Kidney tubule cell (primary cell): ENCODE results near the gene PRKCG.
A peak's percentile ranks its signal among the peaks of the same experiment; 100 is the strongest.
"Not testable (repeated sequence)": the region's sequence is repeated elsewhere in the genome, so short reads cannot be mapped to it uniquely, and the experiment has no call there.

Source experiments
- DNase-seq: peaks from one replicate; pipeline ENCODE4 v3.0.0-alpha.2; 2018; ENCODE audit warnings: low spot score

Gene PRKCG

GRCh38 chr19:53881482-53882390 is at the start of gene PRKCG:
PRKCG (plus strand) TSS chr19:53882197; CDS start chr19:53882495, 298 bp downstream.
- no peak for DNase-seq

GRCh38 chr19:53832861-53833260 is 49.1 kb upstream of the PRKCG start:
- DNase-seq = not testable (repeated sequence)

GRCh38 chr19:53838446-53838845 is 43.6 kb upstream of the PRKCG start:
- not testable (repeated sequence) for DNase-seq

- not testable (repeated sequence) for DNase-seq
Measured at GRCh38 chr19:53840241-53840640, 41.8 kb upstream of the PRKCG start.

- DNase-seq = peak; percentile 77
Measured at GRCh38 chr19:53840914-53841313, 41.1 kb upstream of the PRKCG start.

- no peak for DNase-seq
Measured at GRCh38 chr19:53844849-53845246, 37.1 kb upstream of the PRKCG start.

GRCh38 chr19:53847555-53847954 is 34.4 kb upstream of the PRKCG start:
- DNase-seq = no peak

GRCh38 chr19:53849237-53849676 is 32.7 kb upstream of the PRKCG start:
- peak; percentile 6 for DNase-seq

GRCh38 chr19:53853707-53854106 is 28.3 kb upstream of the PRKCG start:
- no peak for DNase-seq

GRCh38 chr19:53864308-53864836 is 17.6 kb upstream of the PRKCG start:
- DNase-seq = no peak

- DNase-seq = no peak
Measured at GRCh38 chr19:53865523-53865917, 16.5 kb upstream of the PRKCG start.

- DNase-seq = peak; percentile 85
Measured at GRCh38 chr19:53865918-53866864, 15.8 kb upstream of the PRKCG start.

GRCh38 chr19:53866865-53867224 is 15.2 kb upstream of the PRKCG start:
- DNase-seq = no peak

GRCh38 chr19:53867225-53868090 is 14.5 kb upstream of the PRKCG start, which contains the start of gene MYADM:
MYADM (plus strand) TSS chr19:53867883; CDS start chr19:53873530, 5,647 bp downstream.
- peak; percentile 99 for DNase-seq

- DNase-seq = peak; percentile 70
Measured at GRCh38 chr19:53868091-53868891, 13.7 kb upstream of the PRKCG start.

GRCh38 chr19:53868892-53869804 is 12.8 kb upstream of the PRKCG start:
- peak; percentile 85 for DNase-seq

- not testable (repeated sequence) for DNase-seq
Measured at GRCh38 chr19:53869805-53870484, 12.1 kb upstream of the PRKCG start.

- DNase-seq = no peak
Measured at GRCh38 chr19:53870485-53870844, 11.5 kb upstream of the PRKCG start.

- no peak for DNase-seq
Measured at GRCh38 chr19:53871454-53871853, 10.5 kb upstream of the PRKCG start.
